ENCODE data around the gene NXPH3.

Gene NXPH3

DNA sequence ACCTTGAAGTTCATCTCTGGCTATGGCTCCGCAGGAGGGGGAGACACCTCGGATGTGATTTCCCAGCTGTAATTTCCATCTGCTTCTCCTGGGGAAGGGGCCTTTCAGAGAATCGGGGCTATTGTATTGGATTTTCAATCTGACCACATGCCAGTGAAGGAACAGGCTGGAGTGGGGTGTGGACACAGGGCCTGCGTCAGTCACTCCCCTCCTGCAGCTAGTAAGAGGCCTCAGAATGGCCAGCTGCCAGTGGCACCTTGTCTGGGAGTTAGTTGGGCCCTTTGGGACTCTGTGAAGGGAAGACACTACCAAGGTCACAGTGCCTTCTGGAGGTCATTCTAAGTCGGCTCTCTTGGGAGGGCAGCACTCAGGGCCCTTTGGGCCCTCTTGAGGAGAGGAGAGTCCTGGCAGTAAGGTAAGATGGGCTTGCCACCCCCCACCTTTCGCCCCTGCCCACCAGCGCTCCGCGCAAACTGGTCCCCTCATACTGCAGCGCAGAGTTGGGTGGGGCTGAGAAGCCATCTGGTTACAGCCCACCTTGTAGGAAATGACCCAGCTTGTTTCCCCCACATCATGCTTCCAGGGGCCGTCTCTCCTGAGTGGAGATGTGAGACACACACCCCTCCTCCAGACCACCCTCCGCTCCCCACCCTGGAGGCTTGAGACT lies 5.4 kb downstream of the NXPH3 start:
- H3K27ac ChIP-seq (replicated peaks): no peak overlapping the region

GRCh38 chr17:49581648-49581998 lies 6.0 kb downstream of the NXPH3 start:
- Histone ChIP-seq H3K27me3 (ENCODE audit: insufficient read depth, poor library complexity, severe bottlenecking) (peaks cover 8% of the 10 kb centered on the region), H3K4me3 (replicated peaks; ENCODE audit: insufficient read depth, low read length) (no peak overlapping the region), H3K27ac (replicated peaks) (no peak overlapping the region)
- TF ChIP-seq GABPA (IDR thresholded peaks at IDR 0.05; ENCODE audit: low read depth) (no peak), POLR2AphosphoS5 (IDR thresholded peaks at IDR 0.05; ENCODE audit: low read depth) (no peak), SPI1 (IDR thresholded peaks at IDR 0.05; ENCODE audit: borderline replicate concordance, low read depth) (no peak)
- TF ChIP-seq, protein P1, sequence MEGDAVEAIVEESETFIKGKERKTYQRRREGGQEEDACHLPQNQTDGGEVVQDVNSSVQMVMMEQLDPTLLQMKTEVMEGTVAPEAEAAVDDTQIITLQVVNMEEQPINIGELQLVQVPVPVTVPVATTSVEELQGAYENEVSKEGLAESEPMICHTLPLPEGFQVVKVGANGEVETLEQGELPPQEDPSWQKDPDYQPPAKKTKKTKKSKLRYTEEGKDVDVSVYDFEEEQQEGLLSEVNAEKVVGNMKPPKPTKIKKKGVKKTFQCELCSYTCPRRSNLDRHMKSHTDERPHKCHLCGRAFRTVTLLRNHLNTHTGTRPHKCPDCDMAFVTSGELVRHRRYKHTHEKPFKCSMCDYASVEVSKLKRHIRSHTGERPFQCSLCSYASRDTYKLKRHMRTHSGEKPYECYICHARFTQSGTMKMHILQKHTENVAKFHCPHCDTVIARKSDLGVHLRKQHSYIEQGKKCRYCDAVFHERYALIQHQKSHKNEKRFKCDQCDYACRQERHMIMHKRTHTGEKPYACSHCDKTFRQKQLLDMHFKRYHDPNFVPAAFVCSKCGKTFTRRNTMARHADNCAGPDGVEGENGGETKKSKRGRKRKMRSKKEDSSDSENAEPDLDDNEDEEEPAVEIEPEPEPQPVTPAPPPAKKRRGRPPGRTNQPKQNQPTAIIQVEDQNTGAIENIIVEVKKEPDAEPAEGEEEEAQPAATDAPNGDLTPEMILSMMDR (IDR thresholded peaks at IDR 0.05; ENCODE audit: insufficient read depth, low read length): no peak
- TF ChIP-seq, protein P2, sequence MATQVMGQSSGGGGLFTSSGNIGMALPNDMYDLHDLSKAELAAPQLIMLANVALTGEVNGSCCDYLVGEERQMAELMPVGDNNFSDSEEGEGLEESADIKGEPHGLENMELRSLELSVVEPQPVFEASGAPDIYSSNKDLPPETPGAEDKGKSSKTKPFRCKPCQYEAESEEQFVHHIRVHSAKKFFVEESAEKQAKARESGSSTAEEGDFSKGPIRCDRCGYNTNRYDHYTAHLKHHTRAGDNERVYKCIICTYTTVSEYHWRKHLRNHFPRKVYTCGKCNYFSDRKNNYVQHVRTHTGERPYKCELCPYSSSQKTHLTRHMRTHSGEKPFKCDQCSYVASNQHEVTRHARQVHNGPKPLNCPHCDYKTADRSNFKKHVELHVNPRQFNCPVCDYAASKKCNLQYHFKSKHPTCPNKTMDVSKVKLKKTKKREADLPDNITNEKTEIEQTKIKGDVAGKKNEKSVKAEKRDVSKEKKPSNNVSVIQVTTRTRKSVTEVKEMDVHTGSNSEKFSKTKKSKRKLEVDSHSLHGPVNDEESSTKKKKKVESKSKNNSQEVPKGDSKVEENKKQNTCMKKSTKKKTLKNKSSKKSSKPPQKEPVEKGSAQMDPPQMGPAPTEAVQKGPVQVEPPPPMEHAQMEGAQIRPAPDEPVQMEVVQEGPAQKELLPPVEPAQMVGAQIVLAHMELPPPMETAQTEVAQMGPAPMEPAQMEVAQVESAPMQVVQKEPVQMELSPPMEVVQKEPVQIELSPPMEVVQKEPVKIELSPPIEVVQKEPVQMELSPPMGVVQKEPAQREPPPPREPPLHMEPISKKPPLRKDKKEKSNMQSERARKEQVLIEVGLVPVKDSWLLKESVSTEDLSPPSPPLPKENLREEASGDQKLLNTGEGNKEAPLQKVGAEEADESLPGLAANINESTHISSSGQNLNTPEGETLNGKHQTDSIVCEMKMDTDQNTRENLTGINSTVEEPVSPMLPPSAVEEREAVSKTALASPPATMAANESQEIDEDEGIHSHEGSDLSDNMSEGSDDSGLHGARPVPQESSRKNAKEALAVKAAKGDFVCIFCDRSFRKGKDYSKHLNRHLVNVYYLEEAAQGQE (IDR thresholded peaks at IDR 0.05; ENCODE audit: insufficient replicate concordance, low read depth): no peak
- DNase-seq (ENCODE audit: low read depth in 1 of 2, low spot score in 1 of 2): no peak

More for the DNA sequence above, 5.4 kb downstream of the NXPH3 start:
- no peak overlapping the region for H3K4me3 ChIP-seq (replicated peaks; ENCODE audit: insufficient read depth, low read length)
- H3K27me3 ChIP-seq (ENCODE audit: insufficient read depth, poor library complexity, severe bottlenecking): peaks cover 12% of the 10 kb centered on the region
- TF ChIP-seq SPI1 (IDR thresholded peaks at IDR 0.05; ENCODE audit: borderline replicate concordance, low read depth) (no peak), GABPA (IDR thresholded peaks at IDR 0.05; ENCODE audit: low read depth) (no peak), POLR2AphosphoS5 (IDR thresholded peaks at IDR 0.05; ENCODE audit: low read depth) (no peak)
- TF ChIP-seq, protein P1 (IDR thresholded peaks at IDR 0.05; ENCODE audit: insufficient read depth, low read length): no peak
- TF ChIP-seq, protein P2 (IDR thresholded peaks at IDR 0.05; ENCODE audit: insufficient replicate concordance, low read depth): no peak
- no peak for DNase-seq (ENCODE audit: low read depth in 1 of 2, low spot score in 1 of 2)

- DNase-seq (ENCODE audit: low read depth in 1 of 2, low spot score in 1 of 2): no peak
- TF ChIP-seq, protein P2 (IDR thresholded peaks at IDR 0.05; ENCODE audit: insufficient replicate concordance, low read depth): no peak
- TF ChIP-seq, protein P1 (IDR thresholded peaks at IDR 0.05; ENCODE audit: insufficient read depth, low read length): no peak
- TF ChIP-seq GABPA (IDR thresholded peaks at IDR 0.05; ENCODE audit: low read depth) (no peak), POLR2AphosphoS5 (IDR thresholded peaks at IDR 0.05; ENCODE audit: low read depth) (no peak), SPI1 (IDR thresholded peaks at IDR 0.05; ENCODE audit: borderline replicate concordance, low read depth) (no peak)
- no peak overlapping the region for H3K27ac ChIP-seq (replicated peaks)
- peaks cover 3% of the 10 kb centered on the region for H3K27me3 ChIP-seq (ENCODE audit: insufficient read depth, poor library complexity, severe bottlenecking)
- no peak overlapping the region for H3K4me3 ChIP-seq (replicated peaks; ENCODE audit: insufficient read depth, low read length)
Observed at GRCh38 chr17:49582055-49582722, 6.5 kb downstream of the NXPH3 start.

Measured in HL-60 (cell line).